GOT3 (cell line): ENCODE results near the gene KANK4.
A peak's percentile ranks its signal among the peaks of the same experiment; 100 is the strongest.

Experiments used
- DNase-seq: peaks from one replicate; lab custom pipeline; 2025; ENCODE audit warnings: mixed read lengths; lab: John Stamatoyannopoulos, UW

KANK4 gene

DNA sequence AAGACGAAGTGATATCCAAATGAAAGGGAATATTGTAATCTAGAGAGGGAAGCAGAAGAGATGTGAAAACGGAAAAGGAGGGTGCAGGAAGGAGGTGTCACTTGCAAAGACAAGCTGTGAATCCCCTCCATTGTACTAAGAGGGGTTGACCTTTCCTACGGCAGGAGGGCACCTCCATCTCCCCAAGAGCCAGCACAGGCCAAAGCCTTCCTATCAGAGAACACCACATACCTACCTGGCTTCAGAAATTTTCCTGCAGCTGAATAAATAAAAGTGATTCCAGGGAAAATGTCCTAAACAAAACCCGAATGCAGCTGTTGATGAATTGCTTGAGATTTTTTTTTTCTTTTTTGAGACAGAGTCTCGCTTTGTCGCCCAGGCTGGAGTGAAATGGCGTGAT is 14.3 kb downstream of the KANK4 start:
- no peak for DNase-seq

DNA sequence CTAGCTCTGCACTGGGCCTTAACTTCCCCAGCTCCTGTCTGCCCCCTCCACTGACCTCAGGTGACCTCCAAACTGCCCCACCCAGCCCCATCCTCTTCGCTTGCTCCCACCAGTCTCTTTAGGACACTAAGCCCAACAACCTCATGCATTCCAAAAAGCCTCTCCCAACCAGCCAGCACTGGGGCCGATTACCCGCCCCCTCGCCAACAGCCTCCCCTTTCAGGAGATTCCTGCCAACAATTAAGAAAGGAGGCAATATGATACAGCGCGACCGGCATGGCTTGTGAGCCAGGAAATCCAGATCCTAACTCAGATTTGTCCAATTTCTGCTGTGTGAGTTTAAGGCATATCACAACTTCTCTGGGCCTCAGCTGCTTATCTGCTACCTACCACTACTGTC is 14.7 kb downstream of the KANK4 start:
- no peak for DNase-seq

DNA sequence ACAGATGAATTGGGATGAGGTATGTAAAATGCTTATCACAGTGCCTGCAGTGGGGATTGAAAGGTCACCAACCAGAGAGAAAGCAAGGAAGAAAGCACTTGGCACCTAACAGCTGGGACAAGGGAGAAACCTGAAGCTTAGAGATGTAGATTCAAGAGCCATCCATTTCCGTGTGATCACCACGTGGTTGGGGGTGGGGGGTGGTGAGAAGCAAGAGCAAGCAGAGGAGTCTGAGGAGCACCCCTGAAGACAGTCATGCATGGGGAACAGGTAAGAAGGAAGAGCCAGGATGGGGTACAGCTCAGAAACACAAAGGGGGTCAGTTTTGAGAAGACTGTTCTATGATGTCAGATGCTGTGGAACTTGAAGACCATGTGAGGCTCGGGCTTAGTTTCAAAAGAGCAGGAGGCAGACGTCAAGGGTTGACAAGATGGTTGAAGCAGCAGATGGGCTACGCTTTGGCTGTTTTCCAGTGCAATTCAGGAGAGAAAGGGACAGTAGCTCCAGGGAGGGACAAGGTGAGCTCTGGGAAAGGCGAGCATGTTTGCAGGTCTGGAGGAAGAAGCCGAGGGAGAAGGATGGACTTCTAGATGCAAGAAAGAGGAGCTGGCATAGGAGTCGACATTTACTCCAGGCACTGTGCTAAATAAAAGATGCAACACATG is 17.4 kb downstream of the KANK4 start:
- DNase-seq = no peak

DNA sequence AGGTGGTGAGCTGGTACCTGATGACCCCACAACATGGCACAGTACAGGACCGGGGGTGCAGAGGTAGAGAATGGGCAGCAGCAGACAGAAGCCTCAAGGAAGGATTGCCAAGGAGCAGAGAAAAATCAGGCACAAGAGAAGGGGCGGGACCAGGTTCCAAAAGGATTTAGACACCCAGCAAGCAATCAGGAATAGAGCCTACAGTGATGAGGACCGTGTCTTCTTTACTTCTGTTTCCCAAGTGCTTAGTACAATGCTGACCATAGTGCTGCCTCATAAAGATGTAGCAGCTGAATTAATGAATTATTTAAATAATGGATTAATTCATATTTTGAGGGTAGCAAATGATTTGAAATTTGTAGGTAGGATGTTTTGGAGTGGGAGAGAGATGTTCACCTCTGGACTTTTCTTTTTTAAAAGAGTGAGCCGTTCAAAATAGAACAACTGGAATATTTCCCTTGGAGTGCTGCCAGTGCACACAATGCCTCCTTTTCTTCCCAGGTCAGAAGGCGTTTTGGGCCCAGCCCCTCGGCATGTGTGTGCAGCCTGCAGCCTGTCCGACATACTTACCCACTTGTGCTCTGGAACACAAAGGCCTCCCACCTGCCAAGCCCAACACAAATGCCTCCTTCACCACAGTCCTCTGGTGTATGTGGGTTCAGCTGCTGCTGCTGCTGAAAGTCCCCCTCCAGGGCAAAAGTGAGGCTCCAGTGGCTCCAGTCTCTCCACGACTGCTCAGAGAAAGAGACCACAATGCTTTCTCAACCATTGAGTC is 19.6 kb downstream of the KANK4 start:
- DNase-seq = no peak

DNA sequence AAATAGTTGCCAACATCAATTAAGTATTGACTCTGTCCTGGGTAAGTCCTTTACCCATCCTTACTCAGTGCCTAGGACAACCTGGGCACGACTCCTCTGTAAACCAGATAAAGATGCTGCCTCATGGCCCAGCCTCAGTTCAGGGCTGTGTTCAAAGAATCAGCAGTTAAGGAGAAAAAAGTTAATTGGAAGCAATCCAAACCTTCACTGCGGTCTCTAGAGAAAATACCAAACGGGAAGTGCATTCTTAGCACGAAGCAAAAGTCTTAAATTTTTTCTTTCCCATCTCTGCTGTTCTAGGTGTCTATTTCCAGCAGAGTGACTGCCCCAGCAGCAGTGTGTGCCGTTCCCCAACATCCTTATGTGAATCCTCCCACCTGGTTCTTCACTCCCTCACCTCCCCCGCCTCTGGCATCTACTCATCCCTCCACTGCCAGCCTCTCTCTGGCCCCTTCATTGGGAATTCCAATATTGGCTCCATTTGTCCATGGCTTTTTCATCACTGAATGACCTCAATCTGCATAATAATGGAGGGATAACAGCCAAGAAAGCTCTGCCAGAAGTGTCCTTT is 23.2 kb downstream of the KANK4 start:
- DNase-seq = peak; percentile 22

DNA sequence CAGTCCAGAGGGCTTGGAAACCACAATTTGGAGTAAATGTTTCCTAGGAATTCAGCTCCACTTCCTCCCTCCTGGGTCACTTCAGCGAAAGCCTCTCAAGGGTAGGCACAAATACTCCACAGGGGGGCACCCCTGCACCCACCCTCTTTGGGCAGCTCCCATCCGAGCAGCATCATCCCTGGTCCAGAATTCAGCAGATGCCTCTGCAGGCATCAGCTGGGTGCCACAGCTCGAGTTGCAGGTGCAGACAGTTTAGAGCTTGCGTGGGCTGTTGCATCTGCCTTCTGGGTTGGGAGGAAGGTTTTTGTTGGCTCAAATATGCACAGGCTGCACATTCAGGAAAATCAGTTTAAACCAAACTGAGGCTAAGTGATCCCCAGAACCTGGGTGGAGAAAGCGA is 25.0 kb downstream of the KANK4 start:
- DNase-seq = no peak

DNA sequence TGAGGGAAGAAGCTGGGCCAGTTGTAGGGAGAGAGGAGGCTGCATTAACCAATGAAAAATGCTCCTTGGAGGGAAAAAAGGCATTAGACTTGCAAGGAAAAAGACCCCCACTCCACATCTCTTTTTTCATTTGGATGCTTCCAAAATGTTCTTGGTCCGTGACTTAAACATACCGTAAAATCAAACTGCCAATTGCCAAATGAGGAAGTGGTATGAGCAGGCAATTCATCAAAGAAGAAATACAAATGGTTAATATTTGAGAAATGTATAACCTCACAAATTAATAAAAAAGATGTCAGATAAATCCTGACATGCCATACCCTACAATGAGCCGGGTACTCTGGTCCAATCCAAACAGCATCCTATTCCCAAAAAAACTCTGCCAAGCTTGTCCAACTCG is 30.6 kb downstream of the KANK4 start:
- no peak for DNase-seq

DNA sequence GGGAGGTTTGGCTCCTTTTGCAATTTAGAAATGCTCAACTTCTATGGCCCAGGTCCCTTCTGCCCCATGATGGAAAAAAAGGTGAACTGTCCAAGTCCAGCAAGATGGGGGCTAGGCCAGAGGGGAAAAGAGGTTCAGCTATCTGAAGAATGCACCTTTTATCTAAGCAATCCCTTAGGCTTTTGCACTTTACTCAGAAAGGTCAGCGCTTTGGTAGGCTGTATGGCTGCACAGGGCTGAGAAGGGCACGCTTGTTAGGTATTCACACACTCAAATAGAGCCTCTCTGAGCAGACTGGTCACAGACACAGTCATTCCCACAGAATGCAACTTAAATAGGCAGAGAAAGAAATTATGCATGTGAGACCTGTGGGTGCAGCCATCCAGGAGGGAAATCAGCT is 31.0 kb downstream of the KANK4 start:
- DNase-seq = no peak

DNA sequence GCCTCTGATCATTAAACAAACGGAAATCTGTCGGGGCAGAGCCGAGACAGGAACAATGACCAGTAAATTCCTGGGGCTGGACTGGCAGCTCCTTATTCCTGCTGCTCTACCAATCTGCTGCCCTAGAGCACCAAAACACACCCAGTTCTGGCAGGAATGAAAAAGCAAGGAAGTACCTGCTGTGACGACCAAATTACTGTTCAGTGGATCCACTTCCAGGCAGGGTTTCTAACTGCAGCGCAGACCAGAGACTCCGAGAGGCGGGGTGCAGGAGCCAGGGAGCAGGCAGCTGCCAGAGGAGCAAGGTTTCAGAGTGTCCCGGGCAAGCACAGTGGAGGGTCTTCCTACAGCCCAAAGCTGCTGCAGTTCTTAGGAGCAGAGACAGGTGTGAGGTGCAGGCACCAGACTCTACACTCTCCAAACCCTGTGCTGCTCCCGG is 32.4 kb downstream of the KANK4 start:
- DNase-seq = no peak

DNA sequence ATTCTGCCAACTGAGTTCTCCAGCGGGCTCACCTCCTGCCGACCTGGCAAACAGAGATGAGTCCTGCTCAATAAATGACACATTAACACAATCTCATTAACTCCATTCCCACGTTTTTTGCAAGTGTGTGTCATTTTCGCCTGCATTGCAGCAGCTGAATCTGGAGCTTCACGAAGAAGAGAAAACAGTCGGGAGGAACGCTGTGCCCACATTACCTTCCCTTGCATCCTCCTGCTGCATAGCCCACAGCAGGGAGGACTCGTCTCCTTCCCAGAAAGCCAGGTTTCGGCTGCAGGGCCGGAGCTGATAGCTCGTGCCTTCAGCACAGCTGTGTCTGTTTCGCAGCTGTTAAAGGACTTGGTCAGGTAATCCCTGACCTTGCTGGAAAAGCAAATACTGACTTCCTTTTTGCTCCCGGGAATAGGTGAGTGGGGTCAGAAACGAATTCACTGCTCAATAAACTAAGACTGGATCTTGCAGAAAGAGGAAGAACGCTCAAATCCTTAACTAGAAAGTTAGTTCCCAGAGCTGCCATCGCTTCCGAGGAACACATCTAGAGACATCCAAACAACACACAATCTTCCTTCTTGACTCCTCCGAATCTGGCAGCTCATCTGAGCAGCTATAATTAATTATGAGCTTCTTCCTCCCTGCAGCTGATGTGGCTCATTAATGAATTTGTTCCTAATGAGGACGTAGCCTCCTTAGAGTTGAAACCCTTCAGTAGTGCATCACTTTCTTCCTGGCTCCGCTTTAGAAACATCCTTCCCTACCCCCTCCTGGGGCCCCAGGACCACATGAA is 33.0 kb downstream of the KANK4 start:
- no peak for DNase-seq

DNA sequence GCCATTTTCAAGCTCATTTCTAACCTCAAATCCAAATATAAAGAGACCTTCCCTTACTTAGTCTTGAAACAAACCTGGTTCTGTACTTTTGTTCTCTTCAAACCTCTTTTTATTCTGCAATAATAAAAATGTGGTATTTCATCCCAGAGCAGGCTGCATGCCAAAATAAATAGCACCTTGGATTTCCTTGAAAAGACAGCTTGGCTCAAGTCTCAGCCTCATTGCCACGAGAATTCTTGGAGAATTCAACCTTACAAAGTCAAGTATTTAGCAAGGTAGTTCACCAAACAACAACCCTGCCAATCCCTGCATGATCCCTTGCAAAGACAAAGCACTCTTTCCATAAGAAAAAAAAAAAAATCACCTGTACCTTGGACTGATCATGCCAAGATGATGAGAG is 33.8 kb downstream of the KANK4 start:
- DNase-seq = no peak

DNA sequence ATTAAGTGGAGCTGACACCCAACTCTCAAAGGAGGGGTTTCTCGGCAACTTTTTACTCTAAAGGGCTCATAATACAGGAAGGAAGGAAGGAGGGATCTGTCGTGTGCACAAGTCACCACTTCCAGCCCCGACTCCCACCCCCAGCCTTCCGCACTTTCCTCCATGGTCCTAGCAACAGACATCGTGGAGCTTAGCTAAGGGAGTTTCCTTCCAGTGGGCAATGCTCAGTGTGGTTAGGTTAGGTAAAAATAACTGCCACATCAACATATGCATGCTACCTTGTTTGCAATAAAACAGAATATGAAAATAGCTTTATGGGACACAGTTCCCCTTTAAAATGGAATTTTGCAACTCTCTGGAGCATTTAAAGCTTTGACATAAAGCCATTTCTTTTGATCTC is 35.2 kb downstream of the KANK4 start:
- no peak for DNase-seq

DNA sequence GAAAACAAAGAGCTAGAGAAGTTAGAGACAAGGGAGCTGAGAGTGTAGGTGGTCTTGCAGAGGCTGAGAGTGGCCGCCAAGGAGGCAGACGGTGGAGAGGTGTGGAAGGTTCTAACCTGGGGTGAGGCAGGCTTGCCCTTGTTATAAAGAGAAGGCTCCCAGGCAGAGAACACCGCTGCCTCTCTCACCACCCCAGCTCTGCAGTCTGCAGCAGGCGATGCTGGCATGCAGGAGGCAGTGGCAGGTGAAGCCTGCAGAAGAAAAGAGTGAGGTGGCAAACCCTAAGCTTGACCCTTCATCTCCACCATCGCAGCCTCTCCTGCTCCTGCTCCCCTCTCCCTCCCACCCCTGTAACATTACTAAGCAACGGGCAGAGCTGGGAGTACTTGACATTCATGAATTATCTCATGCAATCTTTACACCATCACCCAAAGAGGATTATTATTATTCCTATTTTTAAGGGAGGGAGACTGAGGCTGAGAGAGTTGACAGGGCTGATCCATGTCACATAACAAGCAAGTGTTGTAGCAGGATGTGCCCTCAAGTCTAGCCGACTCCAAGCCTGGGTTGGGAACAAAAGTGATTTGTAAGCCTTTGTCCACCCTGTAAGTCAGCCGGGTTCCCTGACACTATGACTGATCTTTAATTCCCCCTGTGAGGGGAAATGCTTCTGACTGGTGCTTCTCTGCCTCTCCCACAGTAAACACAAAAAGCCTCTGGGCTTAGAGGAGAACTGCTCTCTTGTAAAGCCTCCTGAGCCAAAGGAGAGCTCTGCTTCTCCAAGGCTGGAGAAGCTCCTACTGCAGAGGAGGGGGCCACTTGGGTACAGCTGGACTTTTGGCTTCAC is 36.1 kb downstream of the KANK4 start:
- DNase-seq = no peak

DNA sequence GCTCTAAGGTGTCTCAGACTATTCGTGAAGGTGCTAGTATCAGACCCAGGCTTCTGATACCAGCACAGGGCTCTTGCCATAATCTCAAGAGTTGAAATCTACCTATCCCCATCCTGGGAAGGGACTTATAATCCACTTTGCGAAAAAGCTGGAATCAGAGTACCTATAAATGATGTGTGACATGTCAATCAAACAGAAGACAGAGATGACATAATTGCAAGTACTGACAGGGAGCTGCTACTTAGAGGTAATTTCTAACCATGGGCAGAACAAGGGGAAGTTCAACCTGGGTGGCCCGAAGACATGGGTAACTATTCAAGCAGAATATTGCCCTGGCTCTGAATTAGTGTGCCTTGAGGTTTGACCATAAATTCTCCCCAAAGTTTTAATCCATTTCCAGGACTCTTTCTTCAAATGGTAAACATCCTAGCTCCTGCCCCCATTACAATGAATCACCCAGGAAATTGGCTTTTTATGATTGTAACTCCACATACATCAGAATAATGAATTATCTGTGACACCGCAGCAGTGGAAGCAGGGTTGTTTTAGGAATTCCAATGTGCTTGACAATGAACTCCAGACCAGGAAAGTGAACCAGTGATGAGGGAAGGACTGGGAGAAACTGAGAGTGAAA is 37.2 kb downstream of the KANK4 start:
- no peak for DNase-seq

DNA sequence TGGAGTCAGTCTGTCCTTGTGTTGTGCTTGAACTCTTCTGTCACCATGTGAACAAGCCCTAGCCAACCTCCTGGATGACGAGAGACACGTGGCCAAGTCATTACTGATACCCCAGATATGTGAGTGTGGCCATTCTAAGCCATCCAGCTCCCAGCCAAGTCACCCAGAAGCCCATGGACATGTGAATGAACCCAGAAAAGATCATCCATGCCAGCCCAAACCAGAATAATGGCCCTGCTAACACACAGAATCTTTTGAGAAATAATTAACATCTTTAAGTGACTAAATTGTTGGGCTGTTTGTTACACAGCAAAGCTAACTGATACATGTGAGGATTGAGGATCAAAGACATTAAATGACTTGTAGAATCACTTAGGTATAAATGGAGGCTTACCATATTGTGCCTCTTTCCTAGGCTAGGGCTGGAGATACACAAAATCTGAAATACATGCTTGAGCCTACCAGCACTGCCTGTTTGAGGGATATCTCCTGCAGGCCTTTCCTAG is 38.2 kb downstream of the KANK4 start:
- DNase-seq = no peak

DNA sequence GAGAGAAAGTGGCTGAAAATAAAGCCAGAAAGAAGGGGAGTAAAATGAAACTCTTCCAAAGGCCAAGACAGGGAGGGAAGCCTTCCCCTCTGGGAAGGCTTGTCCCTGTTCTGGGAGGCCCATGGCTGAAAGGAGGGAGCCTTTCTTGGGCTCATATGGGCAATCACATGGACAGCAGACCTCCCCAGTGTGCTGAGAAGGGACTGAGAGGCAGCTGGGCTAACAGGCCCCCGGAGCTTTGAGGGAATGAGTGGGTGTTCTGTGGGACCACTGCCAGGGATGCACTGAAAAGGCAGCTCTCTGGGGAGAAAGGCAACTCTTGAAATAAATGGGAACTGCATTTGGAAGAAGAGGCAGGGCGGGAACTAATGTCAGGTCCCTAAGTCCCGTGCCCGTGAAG is 39.1 kb downstream of the KANK4 start:
- DNase-seq = no peak

DNA sequence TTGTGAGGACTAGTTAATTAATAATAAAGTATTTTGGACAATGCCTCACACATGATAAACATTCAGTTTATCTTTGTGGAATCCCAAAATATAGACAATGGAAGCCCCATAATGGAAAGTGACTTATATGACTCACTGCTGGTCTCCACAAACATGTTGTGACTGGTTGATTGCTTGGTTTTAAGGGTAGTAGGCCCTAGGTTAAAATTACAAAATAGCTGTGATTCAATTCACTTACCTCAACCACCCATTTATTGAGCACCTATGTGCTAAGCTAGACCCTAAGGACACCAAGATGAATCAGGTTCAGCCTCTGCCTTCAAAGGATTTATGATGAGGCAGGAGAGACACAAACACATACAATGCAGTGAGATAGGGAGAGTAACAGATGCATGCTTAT is 42.4 kb downstream of the KANK4 start:
- no peak for DNase-seq

DNA sequence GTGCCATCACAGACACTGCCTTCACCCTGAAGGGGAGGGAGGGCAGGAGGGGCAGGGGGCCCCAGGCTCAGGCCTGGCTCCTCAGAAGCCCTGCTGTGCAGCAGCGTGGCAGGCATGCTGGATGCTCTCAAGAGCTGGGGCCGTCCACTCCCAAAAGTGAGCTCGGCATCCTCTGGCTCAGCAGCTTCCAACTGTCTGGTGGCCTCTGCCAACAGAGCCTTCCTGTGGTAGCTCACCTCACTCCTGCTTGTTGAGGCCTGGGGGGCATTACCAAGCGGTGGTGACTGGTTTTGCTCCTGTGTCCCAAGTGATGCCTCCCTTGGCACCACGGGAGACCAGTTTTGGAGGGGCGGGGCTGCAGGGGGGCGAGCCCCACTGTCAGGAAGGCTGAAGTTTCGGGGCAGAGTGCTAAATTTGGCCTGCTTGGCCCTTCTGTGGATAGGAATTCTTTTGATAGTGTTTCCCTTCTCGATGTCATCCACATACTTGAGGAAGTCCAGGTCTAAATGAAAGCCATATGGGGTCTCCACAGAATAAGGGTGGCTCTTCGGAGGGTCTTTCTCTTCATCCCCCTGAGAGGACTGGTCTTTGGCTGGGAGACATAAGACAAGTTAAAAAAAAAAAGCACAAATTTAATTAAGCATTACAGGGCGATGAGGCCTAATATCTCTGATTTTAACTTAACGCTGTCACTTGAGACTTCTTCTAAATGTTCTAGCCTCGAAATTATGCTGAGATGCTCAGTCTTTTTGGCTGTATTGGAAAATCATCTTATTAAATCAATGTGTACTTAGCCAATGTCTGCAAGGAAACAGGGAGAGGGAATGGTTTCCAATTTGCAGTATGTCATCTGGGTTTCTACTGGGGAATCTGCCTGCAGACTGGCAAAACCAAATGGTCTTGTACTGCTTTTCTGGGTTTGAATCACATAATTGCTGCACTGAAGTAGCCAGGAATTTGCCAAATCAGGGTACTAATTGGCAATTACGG is 44.4 kb downstream of the KANK4 start:
- DNase-seq = no peak

DNA sequence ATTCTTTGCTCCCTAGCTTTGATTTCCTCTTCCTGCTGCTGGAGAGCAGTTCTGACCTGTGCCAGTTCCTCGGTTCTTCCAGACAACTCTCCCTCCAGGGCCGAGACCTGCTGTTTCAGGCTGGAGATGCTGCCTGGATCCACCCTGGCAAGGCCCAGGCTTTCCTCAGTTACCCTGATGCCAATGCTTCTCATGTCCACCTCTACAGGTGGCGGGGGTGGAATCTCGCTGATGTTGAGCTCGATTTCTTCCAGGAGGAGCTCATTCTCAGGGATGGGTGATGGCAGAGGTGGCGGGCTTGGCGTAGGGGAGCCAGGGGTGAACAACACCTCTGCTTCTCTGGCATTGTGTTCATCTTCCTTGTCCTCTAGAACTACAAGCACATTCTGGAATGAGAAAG is 45.3 kb downstream of the KANK4 start:
- no peak for DNase-seq
